Ureter (tissue), 1 donor: ENCODE data around the gene TLE1. TPM values are rescaled to one million over a fixed set of nuclear protein-coding genes. Genes with fewer than 3 reads are reported as not detected.

ENCODE experiments used
- DNase-seq: peaks from one replicate; pipeline ENCODE4 v3.0.0-alpha.2; 2020; ENCODE audit warnings: low spot score
- total RNA-seq: library from RNA; stranded (reverse); gene quantifications from one replicate; pipeline ENCODE4 v1.2.4, GENCODE V29; 2023
- donor health status: DM: yes; HTN: yes; CAD: no.

TLE1 gene
- total RNA-seq, 1 donor from 2014 or later = 74.0 TPM

DNA sequence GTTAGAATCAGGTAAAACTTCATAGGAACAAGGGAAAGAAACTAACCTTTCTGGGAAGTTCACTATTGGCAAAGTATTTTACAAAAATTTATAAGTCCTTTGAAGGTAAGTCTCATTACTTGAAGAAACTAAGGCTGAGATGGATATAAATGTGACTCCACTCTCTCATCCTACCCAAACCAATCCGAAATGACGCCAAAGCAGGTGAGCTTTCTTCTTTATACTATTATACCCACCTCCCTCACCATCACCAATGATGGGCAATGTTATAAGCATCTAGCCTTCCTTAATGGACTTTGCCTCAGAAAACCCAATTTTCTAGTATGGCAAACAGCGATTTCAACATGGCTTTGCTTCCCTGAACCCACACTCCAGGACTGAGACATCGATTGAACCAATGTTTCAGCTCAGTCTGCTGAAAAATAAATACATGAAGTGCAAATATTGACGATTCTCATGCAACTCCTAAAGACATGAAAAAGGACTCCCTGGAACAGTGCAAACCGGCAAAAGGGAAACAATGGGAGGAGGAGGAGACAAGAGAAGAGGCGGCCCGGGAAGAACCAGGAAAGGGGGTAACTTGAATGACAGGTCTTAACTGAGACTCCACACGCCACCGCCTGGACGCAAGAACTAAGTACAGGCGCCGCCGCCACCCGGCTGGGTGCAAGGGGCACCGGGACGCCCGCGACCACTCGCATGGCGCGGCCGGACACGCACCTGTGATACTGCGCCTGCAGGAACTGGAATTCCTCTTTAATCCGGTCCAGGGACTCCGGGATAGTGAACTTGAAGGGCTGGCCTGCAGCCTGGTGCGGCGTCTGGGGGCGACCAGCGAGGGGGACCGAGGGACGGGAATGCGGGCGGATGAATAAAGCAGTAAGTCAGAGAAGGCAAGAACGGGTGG is 2.5 kb downstream of the TLE1 start:
- peak; percentile 86 for DNase-seq

DNA sequence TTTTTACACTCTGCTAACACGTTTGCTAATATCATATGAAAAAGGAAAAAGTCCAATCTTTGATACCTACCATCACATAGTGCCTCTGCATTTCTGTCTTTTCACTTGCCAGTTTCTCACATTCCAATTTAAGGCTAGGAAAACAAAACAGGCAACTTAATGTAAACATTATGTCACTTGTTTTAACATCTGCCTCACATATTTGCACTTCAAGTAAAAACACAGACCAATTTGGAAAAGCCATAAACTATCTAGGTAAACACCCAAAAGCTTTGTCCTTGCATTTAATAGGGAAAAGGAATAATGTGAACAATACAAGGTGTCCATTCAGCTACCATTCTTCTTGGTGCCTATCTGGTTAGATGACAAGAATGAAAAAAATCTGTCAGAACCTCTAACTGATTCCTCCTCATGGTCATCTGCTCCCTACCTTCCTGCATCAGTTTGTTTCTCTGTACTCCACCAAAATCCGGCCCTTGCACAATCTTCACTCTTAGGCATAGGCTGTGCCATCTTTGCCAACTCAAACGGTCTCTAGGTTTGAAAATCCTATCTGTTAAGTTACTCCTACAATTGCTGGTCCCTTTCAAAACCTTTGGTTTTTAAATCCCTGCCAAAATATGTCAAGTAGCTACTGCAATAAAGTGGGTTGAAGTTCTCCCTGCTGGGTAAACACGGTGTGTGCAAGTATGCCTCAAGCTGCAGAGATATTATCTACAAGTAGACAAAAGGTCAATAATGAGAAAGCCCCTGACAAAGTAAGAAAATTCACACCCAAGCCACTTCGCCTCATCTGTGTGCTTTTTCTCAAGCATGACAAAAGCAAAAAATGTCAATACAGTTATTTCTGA is 3.4 kb downstream of the TLE1 start:
- no peak for DNase-seq

DNA sequence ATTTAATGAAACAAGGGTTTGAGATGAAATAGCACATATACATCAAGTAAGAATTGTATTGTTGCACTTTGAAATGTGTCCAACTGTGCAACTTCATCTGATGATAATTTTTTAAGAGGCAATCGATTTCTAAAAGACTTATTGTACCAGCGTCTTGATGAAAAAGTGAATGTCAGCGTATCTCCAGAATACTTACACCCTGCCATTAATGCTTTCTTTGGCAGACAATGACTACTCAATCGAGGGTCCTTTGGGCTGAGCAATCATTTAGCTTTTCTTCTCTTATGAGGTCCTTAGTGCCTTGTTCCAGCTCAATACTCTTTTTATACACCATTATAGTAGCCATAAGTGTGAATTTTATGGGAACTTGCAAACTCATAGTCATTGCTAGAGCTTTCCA is 4.7 kb downstream of the TLE1 start:
- no peak for DNase-seq

DNA sequence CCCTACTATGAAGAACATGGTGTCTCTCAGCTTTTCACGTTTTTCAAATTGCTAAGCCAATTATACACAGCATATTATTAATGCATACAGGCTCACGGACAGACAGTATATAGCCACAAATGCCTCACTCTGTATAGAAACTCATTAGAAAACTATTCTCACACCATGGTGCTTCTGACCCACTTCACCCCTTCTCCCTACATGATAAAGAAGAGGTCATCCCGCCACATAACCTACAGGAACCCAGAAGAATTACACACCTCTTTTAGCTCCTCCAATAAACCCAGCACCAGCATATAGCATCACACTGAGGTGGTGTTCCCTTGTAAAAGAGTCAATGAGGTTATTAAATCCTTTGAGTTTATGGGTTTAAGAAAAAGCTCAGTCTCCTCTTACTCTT is 5.6 kb downstream of the TLE1 start:
- DNase-seq = no peak

GRCh38 chr9:81683238-81683637 is 6.1 kb downstream of the TLE1 start:
- no peak for DNase-seq

GRCh38 chr9:81682797-81683196 is 6.5 kb downstream of the TLE1 start:
- DNase-seq = no peak

- DNase-seq = no peak
Observed at GRCh38 chr9:81682177-81682576, 7.2 kb downstream of the TLE1 start.

GRCh38 chr9:81680506-81680905 is 8.8 kb downstream of the TLE1 start:
- no peak for DNase-seq

DNA sequence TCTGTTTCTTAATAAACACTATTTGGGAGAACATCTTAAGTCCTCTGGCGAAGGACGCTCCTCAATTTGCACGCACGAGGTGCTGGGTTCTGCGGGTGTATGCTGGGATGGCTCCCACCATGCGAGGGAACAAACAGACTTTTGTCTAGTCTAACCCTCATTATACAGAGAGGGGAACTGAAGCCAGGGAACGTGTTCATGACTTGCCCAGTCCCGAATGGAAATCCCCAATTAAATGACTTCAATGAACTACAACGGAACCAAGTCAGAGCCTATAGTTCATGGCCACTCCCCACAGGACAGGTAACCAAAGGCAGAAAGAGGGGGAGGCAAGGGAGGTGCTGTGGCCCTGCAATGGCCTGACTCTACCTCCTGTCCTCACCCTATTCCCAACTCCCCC is 9.3 kb downstream of the TLE1 start:
- no peak for DNase-seq

DNA sequence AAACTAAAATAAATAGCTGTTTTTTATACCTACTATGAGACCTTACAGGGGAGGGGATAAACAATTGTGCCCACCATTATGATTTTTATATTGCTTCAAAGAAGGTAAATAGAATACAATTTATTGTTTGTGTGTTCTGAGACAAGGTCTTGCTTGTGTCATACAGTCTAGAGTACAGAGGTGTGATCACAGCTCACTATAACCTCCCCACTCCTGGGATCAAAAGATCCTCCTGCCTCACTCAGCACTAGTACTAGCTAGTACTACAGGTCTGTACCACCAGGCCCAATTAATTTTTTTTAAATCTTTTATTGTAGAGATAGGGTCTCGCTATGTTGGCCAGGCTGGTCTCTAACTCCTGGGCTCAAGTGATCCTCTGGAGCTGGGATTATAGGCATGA is 11.3 kb downstream of the TLE1 start:
- DNase-seq = no peak

DNA sequence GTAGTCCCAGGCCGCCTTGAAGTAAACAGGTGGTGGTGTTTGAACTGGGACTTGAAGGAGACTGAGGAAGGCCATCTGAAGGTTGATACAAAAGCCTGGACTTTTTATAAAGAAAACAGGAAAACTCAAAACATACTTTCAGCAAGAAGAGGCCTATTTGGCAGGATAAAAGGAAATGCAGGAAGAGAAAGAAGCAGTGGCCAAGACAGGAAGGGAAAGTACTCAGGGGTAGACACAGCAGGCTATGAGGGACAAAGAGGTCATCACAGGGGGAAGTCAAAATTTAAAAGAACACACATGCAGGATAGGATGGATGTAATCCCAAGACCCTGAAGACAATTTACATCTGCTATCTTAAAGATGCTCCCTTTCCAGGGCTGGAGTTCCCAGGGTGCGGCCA is 13.0 kb downstream of the TLE1 start:
- DNase-seq = no peak

DNA sequence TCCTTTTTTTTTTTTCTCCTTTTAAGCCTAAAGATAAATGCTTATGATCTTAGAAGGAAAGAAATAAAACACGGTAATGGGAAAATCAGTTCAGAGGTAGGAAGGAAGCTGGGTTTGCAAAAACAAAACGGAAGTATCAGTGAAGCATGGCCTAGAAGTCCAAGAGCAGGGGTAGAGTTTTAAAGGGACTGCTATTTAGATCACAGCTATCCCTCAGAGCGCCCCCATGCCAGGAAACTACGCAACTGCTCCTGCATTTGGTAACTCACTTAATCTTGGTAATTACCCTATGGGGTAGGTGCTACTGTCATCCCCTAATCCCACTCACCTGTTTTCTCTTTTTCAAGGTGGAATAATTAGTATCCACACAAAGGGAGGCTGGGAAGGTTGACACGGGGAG is 16.0 kb downstream of the TLE1 start:
- no peak for DNase-seq

DNA sequence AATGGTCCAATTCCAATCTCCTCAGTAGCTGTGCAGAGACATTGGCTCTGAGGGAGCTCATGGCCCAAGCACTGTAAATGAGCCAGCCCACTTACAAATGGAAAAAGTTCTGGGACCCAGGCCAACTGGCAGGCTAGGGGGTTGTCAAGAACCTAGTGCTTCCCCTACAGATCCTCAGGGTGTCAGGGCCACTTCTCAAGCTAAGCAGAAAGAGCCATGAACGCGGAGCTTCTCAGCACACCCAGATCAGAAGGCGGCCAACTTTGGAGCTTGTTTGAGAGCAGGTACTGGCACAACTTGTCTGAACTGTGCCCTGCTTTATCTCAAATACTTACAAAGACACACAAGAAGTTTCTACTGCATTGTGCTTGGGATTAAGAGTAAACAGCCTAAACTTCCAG is 17.5 kb downstream of the TLE1 start:
- peak; percentile 84 for DNase-seq

DNA sequence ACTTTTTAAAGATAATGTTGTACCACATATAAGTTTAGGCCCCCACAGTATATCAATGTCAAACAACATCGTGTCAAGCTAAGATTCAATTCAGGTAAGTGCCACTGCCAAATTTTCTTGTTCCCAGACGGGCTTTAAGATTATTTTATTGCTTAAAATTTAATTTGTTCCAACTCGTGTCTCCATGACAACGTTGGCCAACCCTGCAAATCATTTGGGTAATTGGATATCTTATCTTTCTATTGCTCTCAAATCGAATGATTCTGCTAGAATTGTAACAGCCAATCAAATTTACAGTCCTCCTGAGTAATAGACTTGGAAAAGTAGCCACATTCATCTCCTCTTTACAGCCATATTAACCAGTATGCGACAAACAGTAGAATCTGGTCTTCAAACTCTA is 19.5 kb downstream of the TLE1 start:
- no peak for DNase-seq

- DNase-seq = no peak
Observed at GRCh38 chr9:81669041-81669651, 20.2 kb downstream of the TLE1 start.

- DNase-seq = no peak
Observed at GRCh38 chr9:81666123-81666522, 23.2 kb downstream of the TLE1 start.

GRCh38 chr9:81665322-81665871 is 23.9 kb downstream of the TLE1 start:
- no peak for DNase-seq

GRCh38 chr9:81664638-81665222 is 24.6 kb downstream of the TLE1 start:
- no peak for DNase-seq

GRCh38 chr9:81661339-81661738 is 28.0 kb downstream of the TLE1 start:
- no peak for DNase-seq

DNA sequence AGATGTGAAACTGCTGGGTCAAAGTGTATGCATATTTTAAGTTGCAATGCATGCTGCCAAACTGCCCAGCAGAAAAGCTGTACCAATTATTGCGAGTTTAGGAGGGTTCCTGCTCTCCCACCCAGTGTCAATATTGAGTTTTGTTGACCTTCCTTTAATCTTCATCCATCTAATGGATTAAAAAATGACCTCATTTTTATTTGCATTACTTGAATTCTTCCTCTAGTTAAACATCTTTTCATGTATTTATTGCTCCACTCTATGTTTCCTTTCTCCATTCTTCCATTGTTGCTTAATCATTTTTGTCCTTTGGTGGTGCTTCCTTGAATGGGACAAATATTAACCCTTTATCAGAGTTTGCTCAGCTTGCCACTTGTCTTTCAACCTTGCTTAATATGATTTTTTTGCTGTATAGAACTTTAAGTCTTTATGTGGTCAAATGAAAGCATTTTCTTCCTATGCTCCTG is 32.4 kb downstream of the TLE1 start:
- no peak for DNase-seq

DNA sequence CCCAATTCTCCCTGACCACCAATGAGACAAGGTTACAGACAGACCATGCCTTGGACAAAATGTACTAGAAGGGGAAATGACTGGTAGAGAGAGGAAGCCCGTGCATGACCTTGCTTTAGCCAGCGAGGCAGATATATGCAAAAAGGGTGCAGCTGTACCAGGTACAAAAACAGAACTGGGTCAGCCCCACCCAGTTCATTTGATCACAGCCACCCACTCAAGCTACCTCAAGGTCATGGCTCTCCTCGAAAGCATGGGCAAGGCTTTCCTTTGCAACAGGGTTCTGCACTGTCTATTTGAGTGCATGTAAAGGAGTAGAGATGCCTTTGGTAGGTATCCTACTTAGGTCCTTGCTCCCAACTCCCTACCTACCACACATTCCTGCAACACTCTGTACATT is 33.3 kb downstream of the TLE1 start:
- DNase-seq = no peak

- DNase-seq = no peak
Observed at GRCh38 chr9:81653240-81653639, 36.1 kb downstream of the TLE1 start.
